Measurements from ENCODE around the gene ACAD11.
"Not testable (repeated sequence)": the region's sequence is repeated elsewhere in the genome, so short reads cannot be mapped to it uniquely, and the experiment has no call there.

ACAD11 gene

GRCh38 chr3:132643366-132643765 is 16.2 kb downstream of the ACAD11 start:
- no peak for DNase-seq

GRCh38 chr3:132642539-132642847 is 17.1 kb downstream of the ACAD11 start:
- no peak for DNase-seq

- DNase-seq: peak; percentile 65
These were observed 17.6 kb downstream of the ACAD11 start for GRCh38 chr3:132641837-132642538.

GRCh38 chr3:132641427-132641826 is 18.2 kb downstream of the ACAD11 start:
- DNase-seq: not testable (repeated sequence)

- DNase-seq: no peak
These were observed 20.9 kb downstream of the ACAD11 start for GRCh38 chr3:132638706-132639105.

- DNase-seq: peak; percentile 74
These were observed 22.0 kb downstream of the ACAD11 start for GRCh38 chr3:132637590-132637989.

GRCh38 chr3:132635052-132635451 is 24.6 kb downstream of the ACAD11 start:
- no peak for DNase-seq

- no peak for DNase-seq
These were observed 29.0 kb downstream of the ACAD11 start for GRCh38 chr3:132630612-132631011.

- peak; percentile 85 for DNase-seq
These were observed 29.7 kb downstream of the ACAD11 start for GRCh38 chr3:132629928-132630327.

GRCh38 chr3:132628157-132628556 is 31.5 kb downstream of the ACAD11 start:
- no peak for DNase-seq

- DNase-seq: no peak
These were observed 32.7 kb downstream of the ACAD11 start for GRCh38 chr3:132626955-132627354.

GRCh38 chr3:132625613-132626012 is 34.0 kb downstream of the ACAD11 start:
- no peak for DNase-seq

- no peak for DNase-seq
These were observed 34.8 kb downstream of the ACAD11 start for GRCh38 chr3:132624790-132625189.

- no peak for DNase-seq
These were observed 36.0 kb downstream of the ACAD11 start for GRCh38 chr3:132623646-132624045.

- no peak for DNase-seq
These were observed 36.8 kb downstream of the ACAD11 start for GRCh38 chr3:132622761-132623160.

GRCh38 chr3:132622148-132622547 is 37.5 kb downstream of the ACAD11 start:
- no peak for DNase-seq

- no peak for DNase-seq
These were observed 42.8 kb downstream of the ACAD11 start for GRCh38 chr3:132616780-132617179.

GRCh38 chr3:132615881-132616280 is 43.7 kb downstream of the ACAD11 start:
- no peak for DNase-seq

- not testable (repeated sequence) for DNase-seq
These were observed 44.3 kb downstream of the ACAD11 start for GRCh38 chr3:132615301-132615700.

GRCh38 chr3:132606620-132607019 is 53.0 kb downstream of the ACAD11 start:
- not testable (repeated sequence) for DNase-seq

GRCh38 chr3:132606085-132606484 is 53.5 kb downstream of the ACAD11 start:
- peak; percentile 82 for DNase-seq

- DNase-seq: peak; percentile 37
These were observed 54.2 kb downstream of the ACAD11 start for GRCh38 chr3:132605374-132605792.

- DNase-seq: not testable (repeated sequence)
These were observed 59.0 kb downstream of the ACAD11 start for GRCh38 chr3:132600614-132601013.

GRCh38 chr3:132598181-132598580 is 61.4 kb downstream of the ACAD11 start:
- DNase-seq: no peak

- DNase-seq: no peak
These were observed 61.9 kb downstream of the ACAD11 start for GRCh38 chr3:132597660-132598059.
